Endothelial cell of umbilical vein (primary cell): Measurements from ENCODE around the gene CEP152.

Experiments used
- EZH2 ChIP-seq: IDR thresholded peaks from 2 replicates; pipeline ENCODE4 v1.6.1; 2012; ENCODE audit warnings: borderline replicate concordance, low read depth, mild to moderate bottlenecking, moderate library complexity, low read length, inconsistent platforms; ENCODE audit not compliant: severe bottlenecking
- FOS ChIP-seq: IDR thresholded peaks from 2 replicates; pipeline ENCODE4 v1.6.1; 2011; ENCODE audit warnings: mild to moderate bottlenecking, low read length, moderate library complexity, borderline replicate concordance; ENCODE audit not compliant: insufficient read depth
- JUN ChIP-seq: IDR thresholded peaks from 2 replicates; pipeline ENCODE4 v1.6.1; 2011; ENCODE audit warnings: borderline replicate concordance, low read depth; ENCODE audit not compliant: insufficient read length, insufficient read depth
- MYC ChIP-seq: IDR thresholded peaks from one replicate; pipeline ENCODE4 v1.6.1; 2011; ENCODE audit warnings: mild to moderate bottlenecking, low read depth, low read length
- POLR2A ChIP-seq: IDR thresholded peaks from 2 replicates; pipeline ENCODE4 v1.6.1; 2012; ENCODE audit warnings: low read depth, mild to moderate bottlenecking, control low read depth, low read length
- POLR2AphosphoS5 ChIP-seq: IDR thresholded peaks from 2 replicates; pipeline ENCODE4 v1.6.1; 2012; ENCODE audit warnings: low read depth, mild to moderate bottlenecking, control low read depth, low read length, moderate library complexity; ENCODE audit not compliant: insufficient read depth
- TF ChIP-seq, protein P1 (sequence below), 2 donors: IDR thresholded peaks; 1 replicate in 1 of 2; 2 replicates in 1 of 2; pipeline ENCODE4 v1.5.1; 2011; ENCODE audit warnings: low read length in 2 of 2, mild to moderate bottlenecking in 2 of 2, moderate library complexity in 2 of 2, control low read depth in 1 of 2, inconsistent platforms in 1 of 2, low read depth in 1 of 2; ENCODE audit not compliant: insufficient read depth in 1 of 2; ENCODE audit errors: extremely low read depth in 1 of 2
- TF ChIP-seq, protein P2 (sequence below): IDR thresholded peaks from 2 replicates; pipeline ENCODE4 v1.6.1; 2011; ENCODE audit not compliant: insufficient read depth, insufficient read length

DNA sequence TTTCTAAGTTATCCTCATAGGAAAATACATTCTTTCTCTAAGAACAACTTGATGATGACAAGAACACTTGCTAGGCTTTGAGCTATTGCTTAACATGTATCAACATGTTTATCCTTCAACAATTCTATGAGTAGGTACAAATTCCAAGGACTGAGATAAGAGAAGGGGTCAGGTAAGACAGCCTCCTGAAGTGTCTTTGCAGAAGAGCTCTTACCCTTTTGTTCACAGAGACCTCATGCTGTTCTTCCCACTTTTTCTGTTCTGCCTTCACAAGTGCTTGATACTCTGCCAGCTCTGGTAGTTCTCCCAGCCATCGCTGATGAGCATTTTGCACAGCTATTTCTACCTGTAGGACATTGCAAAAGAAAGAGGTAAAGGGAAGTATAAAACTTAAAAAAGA lies 50.9 kb downstream of the CEP152 start:
- no peak for TF ChIP-seq POLR2A
- TF ChIP-seq, protein P1, sequence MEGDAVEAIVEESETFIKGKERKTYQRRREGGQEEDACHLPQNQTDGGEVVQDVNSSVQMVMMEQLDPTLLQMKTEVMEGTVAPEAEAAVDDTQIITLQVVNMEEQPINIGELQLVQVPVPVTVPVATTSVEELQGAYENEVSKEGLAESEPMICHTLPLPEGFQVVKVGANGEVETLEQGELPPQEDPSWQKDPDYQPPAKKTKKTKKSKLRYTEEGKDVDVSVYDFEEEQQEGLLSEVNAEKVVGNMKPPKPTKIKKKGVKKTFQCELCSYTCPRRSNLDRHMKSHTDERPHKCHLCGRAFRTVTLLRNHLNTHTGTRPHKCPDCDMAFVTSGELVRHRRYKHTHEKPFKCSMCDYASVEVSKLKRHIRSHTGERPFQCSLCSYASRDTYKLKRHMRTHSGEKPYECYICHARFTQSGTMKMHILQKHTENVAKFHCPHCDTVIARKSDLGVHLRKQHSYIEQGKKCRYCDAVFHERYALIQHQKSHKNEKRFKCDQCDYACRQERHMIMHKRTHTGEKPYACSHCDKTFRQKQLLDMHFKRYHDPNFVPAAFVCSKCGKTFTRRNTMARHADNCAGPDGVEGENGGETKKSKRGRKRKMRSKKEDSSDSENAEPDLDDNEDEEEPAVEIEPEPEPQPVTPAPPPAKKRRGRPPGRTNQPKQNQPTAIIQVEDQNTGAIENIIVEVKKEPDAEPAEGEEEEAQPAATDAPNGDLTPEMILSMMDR (IDR thresholded peaks at IDR 0.05; ENCODE audit: extremely low read depth in 1 of 2, insufficient read depth in 1 of 2, low read depth in 1 of 2, low read length in 2 of 2), result no peak
- no peak for TF ChIP-seq POLR2AphosphoS5
- TF ChIP-seq EZH2, result no peak
- TF ChIP-seq JUN, result no peak
- TF ChIP-seq, protein P2, sequence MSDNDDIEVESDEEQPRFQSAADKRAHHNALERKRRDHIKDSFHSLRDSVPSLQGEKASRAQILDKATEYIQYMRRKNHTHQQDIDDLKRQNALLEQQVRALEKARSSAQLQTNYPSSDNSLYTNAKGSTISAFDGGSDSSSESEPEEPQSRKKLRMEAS, result no peak
- TF ChIP-seq MYC, result no peak
- no peak for TF ChIP-seq FOS
